GM21619 (cell line): ENCODE results near the gene BNC2.

Source experiments
- ATAC-seq: cut with Tn5 transposase; IDR thresholded peaks from one replicate; pipeline ENCODE4 v1.9.1; 2021; ENCODE audit not compliant: unreplicated experiment

The BNC2 gene

GRCh38 chr9:16817002-16817401, 53.5 kb downstream of the BNC2 start:
- ATAC-seq: no peak

GRCh38 chr9:16816011-16816410, 54.5 kb downstream of the BNC2 start:
- no peak for ATAC-seq

- ATAC-seq: no peak
Measured at GRCh38 chr9:16815079-16815478, 55.4 kb downstream of the BNC2 start.

- ATAC-seq: no peak
Measured at GRCh38 chr9:16813838-16814237, 56.6 kb downstream of the BNC2 start.

GRCh38 chr9:16811987-16812685, 58.3 kb downstream of the BNC2 start:
- no peak for ATAC-seq

GRCh38 chr9:16809912-16810610, 60.4 kb downstream of the BNC2 start:
- no peak for ATAC-seq

GRCh38 chr9:16806674-16807073, 63.8 kb downstream of the BNC2 start:
- ATAC-seq: no peak

GRCh38 chr9:16803648-16804047, 66.8 kb downstream of the BNC2 start:
- ATAC-seq: no peak

GRCh38 chr9:16801871-16802466, 68.5 kb downstream of the BNC2 start:
- no peak for ATAC-seq

- no peak for ATAC-seq
Measured at GRCh38 chr9:16796304-16796825, 74.1 kb downstream of the BNC2 start.

GRCh38 chr9:16794871-16795639, 75.4 kb downstream of the BNC2 start:
- no peak for ATAC-seq

GRCh38 chr9:16794103-16794502, 76.4 kb downstream of the BNC2 start:
- no peak for ATAC-seq

- no peak for ATAC-seq
Measured at GRCh38 chr9:16787724-16788123, 82.7 kb downstream of the BNC2 start.

- ATAC-seq: no peak
Measured at GRCh38 chr9:16784002-16784401, 86.5 kb downstream of the BNC2 start.

- no peak for ATAC-seq
Measured at GRCh38 chr9:16782490-16782889, 88.0 kb downstream of the BNC2 start.

- no peak for ATAC-seq
Measured at GRCh38 chr9:16775330-16775729, 95.1 kb downstream of the BNC2 start.

- no peak for ATAC-seq
Measured at GRCh38 chr9:16773617-16774016, 96.9 kb downstream of the BNC2 start.

- ATAC-seq: no peak
Measured at GRCh38 chr9:16773116-16773515, 97.4 kb downstream of the BNC2 start.

- ATAC-seq: no peak
Measured at GRCh38 chr9:16771356-16771755, 99.1 kb downstream of the BNC2 start.

GRCh38 chr9:16769291-16769690, 101.2 kb downstream of the BNC2 start:
- no peak for ATAC-seq

GRCh38 chr9:16768816-16769215, 101.7 kb downstream of the BNC2 start:
- no peak for ATAC-seq
